AG10803 (cell line): ENCODE results near the gene LIN28A.

ENCODE experiments used
- DNase-seq: peaks from one replicate; pipeline ENCODE4 v3.0.0; 2010; ENCODE audit warnings: low read depth
- H3K4me3 ChIP-seq: 2 replicates; pipeline ENCODE4 v1.5.1; 2011; ENCODE audit warnings: mild to moderate bottlenecking, low read length, control low read depth
- CTCF ChIP-seq: conservative IDR thresholded peaks from 2 replicates; pipeline ENCODE4 v1.5.1; 2011; ENCODE audit warnings: mild to moderate bottlenecking, low read length, control low read depth, inconsistent platforms

Gene LIN28A

GRCh38 chr1:26410706-26411623 lies at the start of gene LIN28A:
Gene LIN28A, plus strand, starts transcription at chr1:26410817. Its CDS starts 75 bp downstream, at chr1:26410892.
- no peak for TF ChIP-seq CTCF
- H3K4me3 ChIP-seq: no peak within 1 kb of the TSS
- DNase-seq: no peak

- no peak overlapping the region for H3K4me3 ChIP-seq
- TF ChIP-seq CTCF: no peak
- DNase-seq: no peak
Measured at GRCh38 chr1:26361605-26362122, 49.0 kb upstream of the LIN28A start.

GRCh38 chr1:26362331-26362730 lies 48.3 kb upstream of the LIN28A start:
- DNase-seq: no peak
- no peak overlapping the region for H3K4me3 ChIP-seq

GRCh38 chr1:26363549-26364448 lies 46.8 kb upstream of the LIN28A start:
- TF ChIP-seq CTCF: peak; percentile 95
- no peak overlapping the region for H3K4me3 ChIP-seq
- peak; percentile 64 for DNase-seq

More at GRCh38 chr1:26362331-26362730, 48.3 kb upstream of the LIN28A start:
- no peak for TF ChIP-seq CTCF

GRCh38 chr1:26364956-26365355 lies 45.7 kb upstream of the LIN28A start:
- no peak for TF ChIP-seq CTCF
- DNase-seq: no peak

GRCh38 chr1:26367441-26367840 lies 43.2 kb upstream of the LIN28A start:
- no peak for DNase-seq
- TF ChIP-seq CTCF: no peak
- H3K4me3 ChIP-seq: no peak overlapping the region

More at GRCh38 chr1:26364956-26365355, 45.7 kb upstream of the LIN28A start:
- H3K4me3 ChIP-seq: no peak overlapping the region
